Neuronal stem cell (in vitro differentiated cells): ENCODE results near the gene ASB4. TPM values are rescaled to one million over a fixed set of nuclear protein-coding genes. Genes with fewer than 3 reads are reported as not detected.

Experiments
- DNase-seq: peaks from one replicate; pipeline ENCODE4 v3.0.0-alpha.2; 2013; ENCODE audit warnings: low spot score
- H2AFZ ChIP-seq: one replicate; pipeline ENCODE4 v1.6.1; 2013; ENCODE audit warnings: mild to moderate bottlenecking, low read length, inconsistent platforms
- H2AK5ac ChIP-seq: 2 replicates; pipeline ENCODE4 v1.6.1; 2013; ENCODE audit warnings: low read depth, mild to moderate bottlenecking, inconsistent platforms, low read length, moderate library complexity, mixed read lengths
- H2BK120ac ChIP-seq: 2 replicates; pipeline ENCODE4 v1.6.1; 2013; ENCODE audit warnings: low read depth, mild to moderate bottlenecking, inconsistent platforms, low read length, moderate library complexity, mixed read lengths
- H2BK12ac ChIP-seq: one replicate; pipeline ENCODE4 v1.6.1; 2013; ENCODE audit warnings: low read length, inconsistent platforms
- H2BK15ac ChIP-seq: 2 replicates; pipeline ENCODE4 v1.6.1; 2013; ENCODE audit warnings: mild to moderate bottlenecking, low read length, inconsistent platforms, mixed read lengths
- H2BK5ac ChIP-seq: one replicate; pipeline ENCODE4 v1.6.1; 2013; ENCODE audit warnings: inconsistent platforms, mild to moderate bottlenecking, low read length, moderate library complexity
- H3K14ac ChIP-seq: one replicate; pipeline ENCODE4 v1.6.1; 2013; ENCODE audit warnings: low read length, inconsistent platforms
- H3K18ac ChIP-seq: 2 replicates; pipeline ENCODE4 v1.6.1; 2013; ENCODE audit warnings: low read length, inconsistent platforms
- H3K23ac ChIP-seq: 2 replicates; pipeline ENCODE4 v1.6.1; 2013; ENCODE audit warnings: low read depth, mild to moderate bottlenecking, mixed read lengths, low read length, inconsistent platforms; ENCODE audit not compliant: poor library complexity
- H3K27ac ChIP-seq: replicated peaks from 3 replicates; pipeline ENCODE4 v1.5.1; 2013; ENCODE audit warnings: low read length, inconsistent platforms
- H3K27me3 ChIP-seq, 3 experiments: 2 replicates each; pipeline ENCODE4 v1.6.1; 2013; ENCODE audit warnings: low read length in 3 of 3, mild to moderate bottlenecking in 2 of 3, inconsistent platforms in 1 of 3, low read depth in 1 of 3, mixed read lengths in 1 of 3, moderate library complexity in 1 of 3; ENCODE audit not compliant: control insufficient read depth in 3 of 3, insufficient read depth in 3 of 3
- H3K36me3 ChIP-seq, 2 donors: replicated peaks in 1 of 2; 2 replicates each; pipeline ENCODE4 v1.6.1; 2013; ENCODE audit warnings: low read length in 2 of 2; ENCODE audit not compliant: control insufficient read depth in 2 of 2, insufficient read depth in 2 of 2
- H3K4ac ChIP-seq: 2 replicates; pipeline ENCODE4 v1.6.1; 2013; ENCODE audit warnings: inconsistent platforms, mild to moderate bottlenecking, low read length, moderate library complexity
- H3K4me1 ChIP-seq, 2 donors: 1 replicate in 1 of 2; 2 replicates in 1 of 2; pipeline ENCODE4 v1.6.1; 2013; ENCODE audit warnings: low read length in 2 of 2, low read depth in 1 of 2; ENCODE audit not compliant: control insufficient read depth in 2 of 2, insufficient read depth in 1 of 2
- H3K4me2 ChIP-seq: one replicate; pipeline ENCODE4 v1.6.1; 2013; ENCODE audit warnings: mild to moderate bottlenecking, low read length, inconsistent platforms; ENCODE audit not compliant: insufficient read depth, poor library complexity, severe bottlenecking
- H3K4me3 ChIP-seq, 2 donors: 2 replicates each; pipeline ENCODE4 v1.5.1; 2013; ENCODE audit warnings: low read length in 2 of 2, mild to moderate bottlenecking in 2 of 2, inconsistent platforms in 1 of 2, moderate library complexity in 1 of 2
- H3K79me1 ChIP-seq: one replicate; pipeline ENCODE4 v1.6.1; 2013; ENCODE audit warnings: low read depth, mild to moderate bottlenecking, inconsistent platforms, low read length, moderate library complexity
- H3K9ac ChIP-seq: one replicate; pipeline ENCODE4 v1.6.1; 2013; ENCODE audit warnings: mild to moderate bottlenecking, low read depth, low read length, inconsistent platforms; ENCODE audit not compliant: poor library complexity
- H3K9me3 ChIP-seq, 2 donors: replicated peaks in 1 of 2; 2 replicates each; pipeline versions ENCODE3 to v1.6.1; 2013; ENCODE audit warnings: low read length in 2 of 2, mild to moderate bottlenecking in 2 of 2, inconsistent platforms in 1 of 2, low read depth in 1 of 2, mixed read lengths in 1 of 2, moderate library complexity in 1 of 2; ENCODE audit not compliant: control insufficient read depth in 2 of 2, insufficient read depth in 1 of 2
- H4K8ac ChIP-seq: one replicate; pipeline ENCODE4 v1.6.1; 2013; ENCODE audit warnings: low read depth, mild to moderate bottlenecking, inconsistent platforms, low read length, moderate library complexity
- H4K91ac ChIP-seq: one replicate; pipeline ENCODE4 v1.6.1; 2013; ENCODE audit warnings: low read length, low read depth, mild to moderate bottlenecking, inconsistent platforms; ENCODE audit not compliant: poor library complexity
- WGBS, 2 donors: extraction: QIAGEN DNeasy Blood & Tissue Kit; methylation state at CpG; one replicate each; pipeline ENCODE4 v1.1.7; 2013; ENCODE audit warnings: missing lambda C conversion rate in 2 of 2, mixed read lengths in 1 of 2; ENCODE audit not compliant: insufficient read length in 2 of 2, insufficient replicate concordance in 1 of 2; ENCODE audit errors: extremely low coverage in 2 of 2; 5-methylcytosine and 5-hydroxymethylcytosine counted together
- polyA plus RNA-seq, 2 experiments: library from polyadenylated mRNA; stranded (reverse); fragments of 200-250 nt; gene quantifications; one replicate each; pipeline ENCODE4 v1.2.3, GENCODE V29; 2013

Gene ASB4
- polyA plus RNA-seq (2013, experiment 1 of 2): 0.01 TPM
- polyA plus RNA-seq (2013, experiment 2 of 2): 0.01 TPM

- Histone ChIP-seq H3K23ac (no peak within 1 kb of the TSS), H3K27me3 (no peaks in the 10 kb centered on the region), H2BK120ac (no peak within 1 kb of the TSS), H2BK15ac (no peak within 1 kb of the TSS), H4K91ac (no peak within 1 kb of the TSS), H2AK5ac (no peak within 1 kb of the TSS), H3K14ac (no peak within 1 kb of the TSS), H3K4me3 (no peak within 1 kb of the TSS), H3K18ac (no peak within 1 kb of the TSS), H3K4me1 (peaks cover 0 to 3% of the 10 kb centered on the region in 2 donors), H2BK12ac (no peak within 1 kb of the TSS), H2AFZ (no peak within 1 kb of the TSS), H3K36me3 (no peaks in the 10 kb centered on the region), H3K4ac (no peak within 1 kb of the TSS), H3K79me1 (no peaks in the 10 kb centered on the region), H3K9me3 (peaks cover 4 to 9% of the 10 kb centered on the region in 2 donors), H3K9ac (no peak within 1 kb of the TSS), H2BK5ac (no peak within 1 kb of the TSS), H3K4me2 (no peak within 1 kb of the TSS), H3K27ac (no peak within 1 kb of the TSS), H4K8ac (no peak within 1 kb of the TSS)
- no CpG with 5 or more reads among the region's 12 CpGs for WGBS, 2 donors
- no peak for DNase-seq
These were observed at the start of gene ASB4 for GRCh38 chr7:95485391-95486123. TSS of gene ASB4 (plus strand) at chr7:95485943. CDS start at chr7:95485972, 29 bp downstream.

DNA sequence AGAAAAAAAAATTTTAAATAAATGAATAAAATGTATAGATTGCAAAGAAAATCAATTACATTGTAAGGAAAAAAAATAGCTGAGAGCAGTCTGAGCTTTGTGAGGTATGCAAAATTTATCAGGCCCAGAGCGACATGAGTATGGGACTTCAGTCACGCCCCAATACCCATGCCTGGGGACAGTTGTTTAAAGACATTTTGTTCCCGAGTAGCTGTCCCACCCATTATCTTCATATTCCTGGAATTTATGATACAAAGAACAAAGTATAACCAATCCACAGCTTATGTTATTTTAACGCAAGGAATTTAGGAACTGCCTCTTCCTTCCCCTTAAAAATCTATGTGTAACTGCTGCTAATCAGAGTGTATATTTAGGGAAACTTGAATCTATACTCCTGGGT, 49.3 kb upstream of the ASB4 start:
- Histone ChIP-seq H3K4me1 (peaks cover 3 to 14% of the 10 kb centered on the region in 2 donors), H3K14ac (no peak overlapping the region), H4K8ac (no peak overlapping the region), H2BK5ac (no peak overlapping the region), H2BK120ac (no peak overlapping the region), H3K9ac (no peak overlapping the region), H3K4me2 (no peak overlapping the region), H2AK5ac (no peak overlapping the region), H4K91ac (no peak overlapping the region), H3K27ac (no peak overlapping the region), H3K36me3 (peaks cover 0 to 25% of the 10 kb centered on the region in 2 donors), H3K18ac (no peak overlapping the region), H3K4me3 (no peak overlapping the region), H3K27me3 (no peaks in the 10 kb centered on the region), H2BK15ac (no peak overlapping the region), H3K79me1 (no peaks in the 10 kb centered on the region), H3K9me3 (no peaks in the 10 kb centered on the region), H2AFZ (no peak overlapping the region), H3K23ac (no peak overlapping the region), H2BK12ac (no peak overlapping the region), H3K4ac (no peak overlapping the region)
- DNase-seq: no peak
- WGBS, 2 donors: no CpG with 5 or more reads among the region's 4 CpGs

GRCh38 chr7:95440394-95441038, 45.2 kb upstream of the ASB4 start:
- no peak overlapping the region for H2AK5ac ChIP-seq
- peaks cover under 1 to 7% of the 10 kb centered on the region in 2 donors for H3K4me1 ChIP-seq
- no peak overlapping the region for H2BK5ac ChIP-seq
- H3K9ac ChIP-seq: no peak overlapping the region
- no peak for DNase-seq
- H3K27ac ChIP-seq: no peak overlapping the region
- no peaks in the 10 kb centered on the region for H3K36me3 ChIP-seq
- H3K14ac ChIP-seq: no peak overlapping the region
- no peaks in the 10 kb centered on the region for H3K9me3 ChIP-seq
- H3K79me1 ChIP-seq: no peaks in the 10 kb centered on the region
- no peaks in the 10 kb centered on the region for H3K27me3 ChIP-seq
- no CpG with 5 or more reads among the region's 3 CpGs for WGBS, 2 donors
- H4K91ac ChIP-seq: no peak overlapping the region
- no peak overlapping the region for H3K4me2 ChIP-seq
- no peak overlapping the region for H2BK120ac ChIP-seq
- no peak overlapping the region for H2AFZ ChIP-seq
- no peak overlapping the region for H3K4me3 ChIP-seq
- no peak overlapping the region for H3K18ac ChIP-seq
- H3K23ac ChIP-seq: no peak overlapping the region
- H4K8ac ChIP-seq: no peak overlapping the region
- no peak overlapping the region for H2BK15ac ChIP-seq
- no peak overlapping the region for H3K4ac ChIP-seq
- no peak overlapping the region for H2BK12ac ChIP-seq

DNA sequence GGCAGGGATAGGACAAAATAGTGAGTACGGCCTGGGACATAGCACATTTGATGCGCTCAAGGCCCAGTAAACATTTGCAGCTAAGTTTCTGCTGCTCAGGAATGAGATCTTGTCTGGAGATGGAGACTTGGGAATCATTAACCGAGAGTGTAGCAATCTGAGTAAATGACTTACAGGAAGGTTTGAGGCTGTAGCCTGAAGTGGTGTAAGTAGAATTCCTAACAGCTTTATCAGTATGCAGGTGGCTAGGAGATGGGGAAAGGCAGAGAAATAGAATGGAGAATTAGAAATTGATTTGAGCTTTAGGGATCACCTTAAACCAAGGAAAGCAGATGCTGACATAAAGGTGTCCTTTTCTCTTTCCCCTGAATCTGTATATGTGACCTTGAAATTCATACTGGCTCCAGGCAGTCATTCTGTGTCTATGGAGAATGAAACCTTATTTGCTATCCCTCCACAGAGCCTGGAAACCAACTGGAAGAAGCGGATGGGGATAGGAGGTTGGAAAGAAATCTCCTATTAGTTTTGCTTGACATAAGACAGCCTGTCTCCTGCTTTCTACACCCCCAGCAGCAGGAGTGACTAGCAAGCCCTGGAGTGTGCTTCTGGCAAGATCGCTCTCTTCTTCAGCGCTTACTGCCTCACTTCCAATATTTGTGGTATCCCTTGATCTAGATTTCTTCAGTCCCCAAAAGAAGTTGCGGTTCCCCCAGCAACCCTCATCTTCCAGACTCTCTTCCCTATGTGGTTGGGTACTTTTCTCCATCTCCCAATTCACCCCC, 44.5 kb upstream of the ASB4 start:
- no peak for DNase-seq
- WGBS, 2 donors: no CpG with 5 or more reads among the region's 7 CpGs
- H3K27me3 ChIP-seq: no peaks in the 10 kb centered on the region

More for the DNA sequence above, 44.5 kb upstream of the ASB4 start:
- Histone ChIP-seq H2BK15ac (no peak overlapping the region), H3K27ac (no peak overlapping the region), H4K91ac (no peak overlapping the region), H2AK5ac (no peak overlapping the region), H2BK120ac (no peak overlapping the region), H4K8ac (no peak overlapping the region), H3K14ac (no peak overlapping the region), H3K4me3 (no peak overlapping the region), H2AFZ (no peak overlapping the region), H3K4ac (no peak overlapping the region), H3K4me2 (no peak overlapping the region), H3K9me3 (no peaks in the 10 kb centered on the region), H2BK12ac (no peak overlapping the region), H3K4me1 (peaks cover 0 to 5% of the 10 kb centered on the region in 2 donors), H3K9ac (no peak overlapping the region), H3K79me1 (no peaks in the 10 kb centered on the region), H3K36me3 (no peaks in the 10 kb centered on the region), H2BK5ac (no peak overlapping the region), H3K23ac (no peak overlapping the region), H3K18ac (no peak overlapping the region)
